Neural progenitor cell (in vitro differentiated cells): Measurements from ENCODE around the gene MGP.

Experiments
- CTCF ChIP-seq: fragments of 200-600 bp; sonication (generic); IDR thresholded peaks from 2 replicates; pipeline ENCODE4 v1.5.1; 2017; ENCODE audit warnings: antibody characterized with exemption, mild to moderate bottlenecking
- EZH2 ChIP-seq: fragments of 200-600 bp; sonication (generic); IDR thresholded peaks from 2 replicates; pipeline ENCODE4 v1.6.1; 2017; ENCODE audit warnings: antibody characterized with exemption, mild to moderate bottlenecking, moderate library complexity
- EZH2phosphoT487 ChIP-seq: fragments of 200-600 bp; sonication (generic); IDR thresholded peaks from 2 replicates; pipeline ENCODE4 v1.6.1; 2017; ENCODE audit warnings: antibody characterized with exemption

- TF ChIP-seq CTCF (no peak), EZH2 (no peak), EZH2phosphoT487 (no peak)
Observed at GRCh38 chr12:14833336-14833735, 52.3 kb downstream of the MGP start.
